ENCODE results near the gene RAP1GAP.

- TF ChIP-seq CTCF (IDR thresholded peaks at IDR 0.05; ENCODE audit: low read length) (no peak), EZH2 (optimal IDR thresholded peaks at IDR 0.05; ENCODE audit: low read depth, low read length) (no peak), EZH2phosphoT487 (IDR thresholded peaks at IDR 0.05; ENCODE audit: low read length) (no peak)
These were observed 2.8 kb upstream of the RAP1GAP start for GRCh38 chr1:21671915-21672314.

All from MM.1S (cell line).